ENCODE data around the gene KLHL36.
"Not testable (repeated sequence)": the region's sequence is repeated elsewhere in the genome, so short reads cannot be mapped to it uniquely, and the experiment has no call there.

KLHL36 gene

GRCh38 chr16:84673203-84673535 is 24.9 kb downstream of the KLHL36 start:
- no peak for DNase-seq (ENCODE audit: low read depth)

GRCh38 chr16:84673561-84673960 is 25.2 kb downstream of the KLHL36 start:
- no peak for DNase-seq (ENCODE audit: low read depth)

GRCh38 chr16:84675423-84675822 is 27.1 kb downstream of the KLHL36 start:
- DNase-seq (ENCODE audit: low read depth), result no peak

GRCh38 chr16:84675884-84676283 is 27.6 kb downstream of the KLHL36 start:
- no peak for DNase-seq (ENCODE audit: low read depth)

GRCh38 chr16:84677017-84677803 is 28.9 kb downstream of the KLHL36 start:
- DNase-seq (ENCODE audit: low read depth), result no peak

GRCh38 chr16:84677849-84678248 is 29.5 kb downstream of the KLHL36 start:
- no peak for DNase-seq (ENCODE audit: low read depth)

GRCh38 chr16:84678541-84678940 is 30.2 kb downstream of the KLHL36 start:
- no peak for DNase-seq (ENCODE audit: low read depth)

GRCh38 chr16:84680165-84680842 is 32.0 kb downstream of the KLHL36 start:
- no peak for DNase-seq (ENCODE audit: low read depth)

GRCh38 chr16:84680843-84681629 is 32.7 kb downstream of the KLHL36 start:
- DNase-seq (ENCODE audit: low read depth), result no peak

GRCh38 chr16:84683691-84684591 is 35.6 kb downstream of the KLHL36 start:
- no peak for DNase-seq (ENCODE audit: low read depth)

GRCh38 chr16:84684592-84684965 is 36.3 kb downstream of the KLHL36 start:
- no peak for DNase-seq (ENCODE audit: low read depth)

- no peak for DNase-seq (ENCODE audit: low read depth)
Observed at GRCh38 chr16:84685210-84685609, 36.9 kb downstream of the KLHL36 start.

GRCh38 chr16:84686707-84687298 is 38.5 kb downstream of the KLHL36 start:
- no peak for DNase-seq (ENCODE audit: low read depth)

GRCh38 chr16:84687715-84688114 is 39.4 kb downstream of the KLHL36 start:
- peak; percentile 61 for DNase-seq (ENCODE audit: low read depth)

- DNase-seq (ENCODE audit: low read depth), result not testable (repeated sequence)
Observed at GRCh38 chr16:84688163-84688562, 39.9 kb downstream of the KLHL36 start.

- peak; percentile 77 for DNase-seq (ENCODE audit: low read depth)
Observed at GRCh38 chr16:84689111-84689510, 40.8 kb downstream of the KLHL36 start.

- no peak for DNase-seq (ENCODE audit: low read depth)
Observed at GRCh38 chr16:84690088-84690819, 41.9 kb downstream of the KLHL36 start.

GRCh38 chr16:84692451-84693214 is 44.3 kb downstream of the KLHL36 start:
- peak; percentile 10 for DNase-seq (ENCODE audit: low read depth)

- DNase-seq (ENCODE audit: low read depth), result not testable (repeated sequence)
Observed at GRCh38 chr16:84693869-84694268, 45.6 kb downstream of the KLHL36 start.

GRCh38 chr16:84694980-84695379 is 46.7 kb downstream of the KLHL36 start:
- DNase-seq (ENCODE audit: low read depth), result no peak

Measured in HS-5 (cell line).